Fibroblast of skin of scalp (primary cell): ENCODE data around the gene STX11.
"Not testable (repeated sequence)": the region's sequence is repeated elsewhere in the genome, so short reads cannot be mapped to it uniquely, and the experiment has no call there.

Experiments
- DNase-seq: peaks from one replicate; pipeline ENCODE4 v3.0.0-alpha.2; 2013

STX11 gene

DNA sequence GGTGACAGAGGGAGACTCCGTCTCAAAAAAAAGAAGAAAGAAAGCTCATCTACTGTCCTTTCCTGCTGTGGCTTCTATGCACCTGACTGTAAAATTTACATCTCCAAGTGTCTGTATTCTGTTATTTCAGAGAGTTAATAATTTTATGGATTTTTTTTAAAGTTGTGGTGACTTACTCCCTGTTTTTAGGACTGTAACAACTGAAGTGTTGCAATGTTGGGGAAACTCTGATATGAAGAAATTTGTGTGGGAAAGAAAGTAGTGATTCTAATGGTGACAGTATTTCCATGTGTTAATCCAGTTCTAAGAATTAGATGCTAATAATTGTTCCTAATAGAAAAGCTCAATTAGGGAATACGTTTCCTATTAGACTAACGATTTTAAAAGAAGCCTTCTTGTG is 27.4 kb downstream of the STX11 start:
- DNase-seq: no peak

DNA sequence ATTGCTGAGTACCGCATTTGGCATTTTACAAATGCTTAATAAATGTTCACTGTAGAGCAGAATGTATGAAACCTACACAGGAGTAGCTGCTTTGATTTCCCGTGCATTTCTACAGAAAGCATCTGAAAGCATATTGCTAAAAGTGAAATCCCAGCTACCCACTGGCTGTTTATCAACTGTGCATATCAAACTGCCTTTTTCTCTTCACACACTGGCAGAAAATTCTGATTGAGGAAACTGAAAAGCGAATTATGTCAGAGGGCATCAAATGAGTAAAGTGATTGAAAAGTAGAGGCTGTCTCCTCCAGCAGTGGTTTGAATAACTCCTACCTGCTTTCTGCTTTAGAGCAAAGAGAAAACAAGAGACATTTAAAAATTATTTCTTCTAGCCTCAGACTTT is 28.0 kb downstream of the STX11 start:
- no peak for DNase-seq

DNA sequence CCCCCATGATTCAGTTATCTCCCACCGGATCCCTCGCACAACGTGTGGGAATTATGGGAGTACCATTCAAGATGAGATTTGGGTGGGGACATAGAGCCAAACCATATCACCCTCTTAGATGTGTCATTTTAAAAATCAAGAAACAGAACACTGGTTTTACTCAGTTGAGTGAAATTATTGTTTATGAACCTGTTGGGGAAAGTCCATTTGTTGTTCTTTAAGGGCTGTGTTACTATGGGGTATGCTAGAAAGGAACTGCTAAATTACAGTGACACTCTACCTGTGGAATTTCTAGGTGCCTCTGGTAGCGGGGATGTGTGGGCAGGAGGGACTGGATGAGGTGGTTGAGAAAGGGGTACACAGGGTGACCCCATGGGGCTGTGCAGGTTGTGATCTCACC is 28.9 kb downstream of the STX11 start:
- DNase-seq: no peak

GRCh38 chr6:144179828-144180227 is 29.5 kb downstream of the STX11 start:
- no peak for DNase-seq

DNA sequence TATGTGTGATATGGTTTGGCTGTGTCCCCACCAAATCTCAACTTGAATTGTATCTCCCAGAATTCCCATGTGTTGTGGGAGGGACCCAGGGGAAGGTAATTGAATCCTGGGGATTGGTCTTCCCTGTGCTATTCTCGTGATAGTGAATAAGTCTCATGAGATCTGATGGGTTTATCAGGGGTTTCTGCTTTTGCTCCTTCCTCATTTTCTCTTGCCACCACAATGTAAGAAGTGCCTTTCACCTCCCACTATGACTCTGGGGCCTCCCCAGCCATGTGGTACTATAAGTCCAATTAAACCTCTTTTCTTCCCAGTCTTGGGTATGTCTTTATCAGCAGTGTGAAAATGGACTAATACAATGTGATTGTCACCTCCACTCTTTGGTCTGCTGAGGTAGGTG is 30.0 kb downstream of the STX11 start:
- DNase-seq: not testable (repeated sequence)

- DNase-seq: no peak
These were observed 31.3 kb downstream of the STX11 start for GRCh38 chr6:144181639-144182038.

- DNase-seq: not testable (repeated sequence)
These were observed 33.9 kb downstream of the STX11 start for GRCh38 chr6:144184186-144184585.

- no peak for DNase-seq
These were observed 35.0 kb downstream of the STX11 start for GRCh38 chr6:144185133-144185836.

DNA sequence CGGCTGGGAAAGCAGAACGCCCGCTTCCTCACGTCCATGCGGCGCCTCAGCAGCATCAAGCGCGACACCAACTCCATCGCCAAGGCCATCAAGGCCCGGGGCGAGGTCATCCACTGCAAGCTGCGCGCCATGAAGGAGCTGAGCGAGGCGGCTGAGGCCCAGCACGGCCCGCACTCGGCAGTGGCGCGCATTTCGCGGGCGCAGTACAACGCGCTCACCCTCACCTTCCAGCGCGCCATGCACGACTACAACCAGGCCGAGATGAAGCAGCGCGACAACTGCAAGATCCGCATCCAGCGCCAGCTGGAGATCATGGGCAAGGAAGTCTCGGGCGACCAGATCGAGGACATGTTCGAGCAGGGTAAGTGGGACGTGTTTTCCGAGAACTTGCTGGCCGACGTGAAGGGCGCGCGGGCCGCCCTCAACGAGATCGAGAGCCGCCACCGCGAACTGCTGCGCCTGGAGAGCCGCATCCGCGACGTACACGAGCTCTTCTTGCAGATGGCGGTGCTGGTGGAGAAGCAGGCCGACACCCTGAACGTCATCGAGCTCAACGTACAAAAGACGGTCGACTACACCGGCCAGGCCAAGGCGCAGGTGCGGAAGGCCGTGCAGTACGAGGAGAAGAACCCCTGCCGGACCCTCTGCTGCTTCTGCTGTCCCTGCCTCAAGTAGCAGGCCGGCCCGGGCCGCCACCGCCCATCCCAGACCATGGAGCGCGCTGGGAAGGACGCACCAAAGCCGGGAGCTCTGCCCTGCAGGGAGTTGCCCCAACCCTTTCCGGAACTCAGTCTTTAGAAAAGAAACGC is 36.7 kb downstream of the STX11 start:
- no peak for DNase-seq

DNA sequence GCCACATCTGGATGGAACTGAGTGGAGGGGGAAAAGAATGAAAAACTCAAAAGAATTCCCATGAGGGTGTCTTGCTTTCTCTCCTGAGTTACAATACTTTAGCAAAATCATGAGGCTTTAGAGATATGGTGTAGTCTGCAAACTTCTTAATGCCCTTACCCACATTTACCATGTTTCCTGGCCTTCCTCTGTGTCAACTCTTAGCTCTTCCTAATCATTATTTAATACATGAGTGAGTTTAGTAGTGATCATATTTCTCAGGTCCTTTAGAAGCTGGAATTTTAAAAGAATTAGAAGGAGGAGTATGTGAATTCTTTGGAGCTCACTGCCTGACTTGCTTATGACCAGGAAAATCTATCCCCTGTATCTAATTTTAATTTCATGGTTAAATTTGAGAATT is 39.0 kb downstream of the STX11 start:
- no peak for DNase-seq

- DNase-seq: no peak
These were observed 39.8 kb downstream of the STX11 start for GRCh38 chr6:144190080-144190479.

- peak; percentile 10 for DNase-seq
These were observed 40.3 kb downstream of the STX11 start for GRCh38 chr6:144190593-144190992.

DNA sequence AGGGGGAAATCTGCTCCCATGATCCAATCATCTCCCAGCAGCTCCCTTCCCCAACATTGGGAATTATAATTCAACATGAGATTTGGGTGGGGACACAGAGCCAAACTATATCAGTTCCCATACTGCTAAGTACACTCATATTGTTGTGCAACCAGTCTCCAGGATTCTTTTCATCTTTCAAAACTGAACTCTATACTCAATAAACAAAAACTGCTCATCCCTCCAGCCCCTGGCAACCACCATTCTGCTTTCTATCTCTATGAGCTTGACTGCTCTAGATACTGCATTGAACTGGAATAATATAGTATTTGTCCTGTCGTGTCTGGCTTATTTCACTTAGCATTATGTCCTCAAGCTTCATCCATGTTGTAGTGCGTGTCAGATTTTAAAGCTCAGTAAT is 42.9 kb downstream of the STX11 start:
- DNase-seq: no peak

DNA sequence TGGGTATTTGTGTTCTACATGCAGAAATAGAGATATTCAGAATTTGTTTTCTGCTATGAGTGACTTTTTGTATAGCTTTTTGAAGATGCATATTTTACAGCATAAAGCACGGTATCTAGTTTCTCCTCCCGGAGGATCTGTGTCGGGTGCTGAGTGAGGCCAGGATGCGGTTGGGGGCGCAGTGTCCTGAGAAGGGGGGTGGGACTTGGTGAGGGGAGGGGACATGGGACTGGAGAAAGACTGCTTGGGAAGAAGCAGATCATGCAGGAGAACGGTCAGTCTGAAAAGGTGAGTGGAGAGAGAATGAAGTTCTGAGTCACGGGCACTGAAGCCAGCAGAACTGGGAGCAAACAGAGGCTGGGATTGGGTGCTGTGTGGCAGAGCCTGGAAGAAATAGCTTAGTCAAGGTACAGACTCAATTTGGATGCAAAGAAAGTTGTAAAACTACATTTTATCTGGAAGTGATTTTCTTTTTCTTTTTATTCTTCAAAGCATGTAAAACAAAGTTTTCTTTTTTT is 44.0 kb downstream of the STX11 start:
- no peak for DNase-seq

DNA sequence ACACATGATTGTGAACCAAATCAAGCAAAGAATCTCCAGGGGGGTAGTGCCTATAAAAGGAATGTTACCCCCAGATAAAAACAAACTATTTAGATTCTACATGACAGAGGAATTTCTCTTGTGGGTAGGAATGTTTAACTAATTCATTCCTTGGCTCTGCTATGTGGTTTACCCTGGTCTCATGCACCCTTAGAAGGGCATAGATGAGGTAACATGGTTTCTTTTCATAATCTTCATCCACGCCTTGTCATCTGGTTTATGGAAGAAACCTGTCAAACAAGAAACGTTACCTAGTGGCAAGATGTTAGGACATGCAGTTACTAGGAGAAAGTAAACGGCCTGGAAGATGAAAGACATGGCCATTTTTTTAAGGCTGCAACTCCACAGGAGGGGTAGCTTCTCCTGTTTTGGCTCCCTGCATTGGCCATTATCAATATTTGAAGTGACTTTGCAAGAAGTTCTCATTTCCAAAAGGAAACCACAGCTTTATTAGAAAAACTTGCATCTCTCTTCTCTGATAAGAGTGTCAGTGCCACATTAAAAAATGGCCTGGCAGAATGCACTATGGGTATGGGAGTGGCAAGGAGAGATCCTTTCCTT is 45.5 kb downstream of the STX11 start:
- DNase-seq: peak; percentile 73

- DNase-seq: no peak
These were observed 47.6 kb downstream of the STX11 start for GRCh38 chr6:144197919-144198318.

DNA sequence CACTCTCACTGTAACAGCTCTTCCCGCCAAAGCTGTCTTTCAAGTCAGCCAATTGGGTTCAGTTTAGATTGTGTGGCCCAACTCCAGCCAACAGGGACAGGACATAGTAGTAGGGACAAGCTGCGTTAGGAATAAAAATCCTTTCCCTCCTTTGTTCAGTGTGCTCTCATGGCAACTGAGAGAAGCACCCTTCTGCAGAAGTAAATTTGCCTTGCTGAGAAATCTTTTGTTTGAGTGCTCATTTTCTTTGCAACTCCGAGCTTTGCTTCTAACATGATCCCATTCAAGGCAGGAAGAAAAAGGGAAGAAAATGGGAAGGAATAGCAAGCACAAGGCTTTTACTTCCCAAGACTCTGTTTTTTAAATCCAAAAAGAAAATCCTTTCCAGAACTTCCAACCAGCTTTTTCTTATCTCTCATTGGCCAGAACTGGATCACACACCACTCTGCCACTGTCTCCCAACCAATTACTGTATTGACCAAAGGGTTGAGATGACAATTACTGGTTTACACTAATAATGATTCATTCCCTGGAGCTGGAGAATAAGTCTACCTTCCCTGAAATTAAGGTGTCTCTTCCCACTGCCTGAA is 52.7 kb downstream of the STX11 start:
- no peak for DNase-seq

GRCh38 chr6:144211160-144211559 is 60.8 kb downstream of the STX11 start:
- no peak for DNase-seq

DNA sequence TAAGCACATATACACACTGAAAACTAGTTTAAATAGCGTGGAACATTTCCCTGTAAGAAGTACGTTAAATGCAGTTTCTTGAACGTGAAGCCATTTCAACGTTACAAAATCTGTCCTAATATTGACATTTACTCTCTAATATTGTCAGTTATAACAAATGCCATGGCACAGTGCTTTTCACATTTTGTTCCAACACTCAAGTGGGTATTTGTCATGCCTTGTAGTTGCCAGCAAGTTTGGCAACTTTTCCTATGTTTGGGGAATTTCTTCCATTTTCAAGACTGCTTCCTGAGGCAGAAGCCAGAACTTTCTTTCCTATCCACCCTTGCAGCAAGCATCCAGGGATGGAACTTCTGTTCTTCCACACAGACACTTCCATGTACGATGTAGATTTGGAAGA is 63.0 kb downstream of the STX11 start:
- no peak for DNase-seq

DNA sequence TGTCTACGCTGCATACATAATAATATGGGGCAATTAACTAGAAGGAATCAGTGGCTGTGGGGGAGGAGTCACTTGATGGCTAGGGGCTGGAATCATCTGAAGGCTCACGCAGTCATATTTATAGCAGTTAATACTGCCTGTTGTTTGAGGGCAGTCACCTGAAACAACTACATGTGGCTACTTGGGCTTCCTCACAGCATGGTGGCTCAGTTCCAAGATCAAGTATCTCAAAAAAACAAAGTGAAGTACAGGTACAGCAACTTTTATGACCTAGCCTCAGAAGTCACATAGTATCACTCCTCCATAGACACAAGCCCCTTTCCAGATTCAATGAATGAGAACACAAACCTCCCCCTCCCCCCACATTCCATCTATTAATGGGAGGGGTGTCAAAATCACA is 63.7 kb downstream of the STX11 start:
- DNase-seq: no peak

- DNase-seq: no peak
These were observed 64.5 kb downstream of the STX11 start for GRCh38 chr6:144214622-144215401.

DNA sequence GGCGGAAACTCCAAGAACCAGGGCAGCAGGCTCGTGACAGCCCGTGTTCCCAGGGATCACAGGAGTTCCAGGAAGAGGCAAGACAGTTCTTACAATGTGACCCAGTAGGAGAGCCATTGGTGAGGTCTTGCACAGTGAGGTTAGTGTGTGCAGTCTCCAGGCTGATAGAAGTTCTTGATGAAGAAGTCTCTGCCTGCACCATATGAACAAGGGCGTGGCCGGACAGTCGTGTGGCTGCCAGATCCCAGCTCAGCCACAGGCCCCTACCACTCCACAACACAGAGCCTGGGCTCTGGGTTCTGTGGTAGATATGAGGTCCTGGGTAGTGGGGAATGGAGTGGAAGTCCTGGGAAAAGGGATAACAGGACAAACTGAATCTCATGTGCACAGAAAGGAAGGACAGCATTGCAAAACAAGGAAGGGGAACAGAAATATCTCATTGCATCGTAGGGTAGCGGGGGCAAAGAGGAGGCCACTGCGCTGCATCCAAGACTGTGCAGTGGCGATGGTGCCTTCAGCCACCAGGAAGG is 65.2 kb downstream of the STX11 start:
- peak; percentile 35 for DNase-seq
